Mesenchymal stem cell (in vitro differentiated cells and primary cell): ENCODE measurements around the gene SURF2.
"Not testable (repeated sequence)": the region's sequence is repeated elsewhere in the genome, so short reads cannot be mapped to it uniquely, and the experiment has no call there.

Source experiments
- DNase-seq: peaks from one replicate; pipeline ENCODE4 v3.0.0-alpha.2; 2013
- H2AFZ ChIP-seq: one replicate; pipeline ENCODE4 v1.6.1; 2013; ENCODE audit warnings: low read depth, mild to moderate bottlenecking, control low read depth, inconsistent platforms, low read length, moderate library complexity
- H2AK5ac ChIP-seq: 2 replicates; pipeline ENCODE4 v1.6.1; 2013; ENCODE audit warnings: low read length, moderate library complexity, mild to moderate bottlenecking, inconsistent platforms; ENCODE audit not compliant: severe bottlenecking
- H2BK120ac ChIP-seq: one replicate; pipeline ENCODE4 v1.6.1; 2013; ENCODE audit warnings: low read depth, mild to moderate bottlenecking, inconsistent platforms, low read length, moderate library complexity
- H2BK12ac ChIP-seq, 2 experiments: one replicate each; pipeline ENCODE4 v1.6.1; 2013; ENCODE audit warnings: inconsistent platforms in 2 of 2, low read length in 2 of 2, mild to moderate bottlenecking in 2 of 2, moderate library complexity in 2 of 2, control low read depth in 1 of 2
- H2BK15ac ChIP-seq: one replicate; pipeline ENCODE4 v1.6.1; 2013; ENCODE audit warnings: mild to moderate bottlenecking, low read depth, inconsistent platforms; ENCODE audit not compliant: poor library complexity, severe bottlenecking
- H2BK5ac ChIP-seq: 2 replicates; pipeline ENCODE4 v1.6.1; 2013; ENCODE audit warnings: low read depth, mild to moderate bottlenecking, low read length, control low read depth, inconsistent platforms; ENCODE audit not compliant: poor library complexity, severe bottlenecking
- H3K14ac ChIP-seq, 2 experiments: one replicate each; pipeline ENCODE4 v1.6.1; 2013; ENCODE audit warnings: inconsistent platforms in 2 of 2, low read length in 2 of 2, control low read depth in 1 of 2, mild to moderate bottlenecking in 1 of 2, moderate library complexity in 1 of 2
- H3K18ac ChIP-seq, 2 experiments: one replicate each; pipeline ENCODE4 v1.6.1; 2013; ENCODE audit warnings: inconsistent platforms in 2 of 2, low read length in 2 of 2, control low read depth in 1 of 2, low read depth in 1 of 2, mild to moderate bottlenecking in 1 of 2
- H3K23ac ChIP-seq, 2 experiments: one replicate each; pipeline ENCODE4 v1.6.1; 2013; ENCODE audit warnings: inconsistent platforms in 2 of 2, low read length in 2 of 2, mild to moderate bottlenecking in 2 of 2, moderate library complexity in 2 of 2, control low read depth in 1 of 2
- H3K27ac ChIP-seq: 2 replicates; pipeline ENCODE4 v1.5.1; 2013; ENCODE audit warnings: mild to moderate bottlenecking, moderate library complexity, low read length, control low read depth, inconsistent platforms; ENCODE audit not compliant: poor library complexity, severe bottlenecking
- H3K27me3 ChIP-seq, 2 experiments: 2 replicates each; pipeline versions ENCODE4 v1.6.1 to v1.7.0; 2013; ENCODE audit warnings: low read length in 2 of 2, mild to moderate bottlenecking in 2 of 2, moderate library complexity in 2 of 2, control low read depth in 1 of 2, inconsistent platforms in 1 of 2; ENCODE audit not compliant: control insufficient read depth in 1 of 2, insufficient read depth in 1 of 2
- H3K36me3 ChIP-seq, 2 experiments: 2 replicates each; pipeline versions ENCODE4 v1.6.1 to v1.7.0; 2013; ENCODE audit warnings: low read length in 2 of 2, control low read depth in 1 of 2, inconsistent platforms in 1 of 2, low read depth in 1 of 2, mild to moderate bottlenecking in 1 of 2; ENCODE audit not compliant: insufficient read depth in 2 of 2, control insufficient read depth in 1 of 2
- H3K4ac ChIP-seq, 2 experiments: one replicate each; pipeline ENCODE4 v1.6.1; 2013; ENCODE audit warnings: inconsistent platforms in 2 of 2, low read length in 2 of 2, mild to moderate bottlenecking in 2 of 2, moderate library complexity in 2 of 2, control low read depth in 1 of 2, low read depth in 1 of 2
- H3K4me1 ChIP-seq: 2 replicates; pipeline ENCODE4 v1.6.1; 2013; ENCODE audit warnings: low read depth, low read length, control low read depth; ENCODE audit not compliant: control insufficient read depth, insufficient read depth
- H3K4me2 ChIP-seq: 2 replicates; pipeline ENCODE4 v1.6.1; 2013; ENCODE audit warnings: low read length, mild to moderate bottlenecking, inconsistent platforms; ENCODE audit not compliant: poor library complexity, severe bottlenecking
- H3K4me3 ChIP-seq, 2 experiments: 2 replicates each; pipeline versions ENCODE4 v1.5.1 to v1.7.0; 2013; ENCODE audit warnings: low read length in 2 of 2, mild to moderate bottlenecking in 2 of 2, control low read depth in 1 of 2, low read depth in 1 of 2; ENCODE audit not compliant: insufficient read depth in 1 of 2
- H3K79me1 ChIP-seq: replicated peaks from 2 replicates; pipeline ENCODE4 v1.6.1; 2013; ENCODE audit warnings: mild to moderate bottlenecking, control low read depth, low read length, inconsistent platforms; ENCODE audit not compliant: poor library complexity, severe bottlenecking
- H3K9ac ChIP-seq: 2 replicates; pipeline ENCODE4 v1.7.0; 2013; ENCODE audit warnings: mild to moderate bottlenecking, low read length, moderate library complexity
- H3K9me3 ChIP-seq: 2 replicates; pipeline ENCODE4 v1.7.0; 2013; ENCODE audit warnings: mild to moderate bottlenecking, low read length; ENCODE audit not compliant: control insufficient read depth
- H4K8ac ChIP-seq: one replicate; pipeline ENCODE4 v1.6.1; 2013; ENCODE audit warnings: inconsistent platforms, mild to moderate bottlenecking, low read length, moderate library complexity
- H4K91ac ChIP-seq: one replicate; pipeline ENCODE4 v1.6.1; 2013; ENCODE audit warnings: mild to moderate bottlenecking, low read length, inconsistent platforms
- WGBS: methylation state at CpG from one replicate; pipeline ENCODE4 v1.1.7; 2013; ENCODE audit warnings: mixed read lengths; 5-methylcytosine and 5-hydroxymethylcytosine counted together

The SURF2 gene

GRCh38 chr9:133389562-133389961 lies 33.2 kb downstream of the SURF2 start:
- WGBS: 88% methylated on average over 11 of the region's 13 CpGs
- no peak overlapping the region for H3K4me3 ChIP-seq
- no peaks in the 10 kb centered on the region for H3K36me3 ChIP-seq
- H3K18ac ChIP-seq: no peak overlapping the region
- no peaks in the 10 kb centered on the region for H3K79me1 ChIP-seq
- H3K27ac ChIP-seq: no peak overlapping the region
- H2AK5ac ChIP-seq: no peak overlapping the region
- DNase-seq: no peak
- H3K4ac ChIP-seq: no peak overlapping the region
- no peak overlapping the region for H2BK5ac ChIP-seq
- H3K4me2 ChIP-seq: no peak overlapping the region
- peaks cover 13 to 26% of the 10 kb centered on the region in 2 experiments for H3K27me3 ChIP-seq
- no peak overlapping the region for H3K14ac ChIP-seq
- H2BK12ac ChIP-seq: no peak overlapping the region
- no peak overlapping the region for H2BK120ac ChIP-seq
- no peak overlapping the region for H3K9ac ChIP-seq
- H3K23ac ChIP-seq: no peak overlapping the region
- no peak overlapping the region for H4K8ac ChIP-seq
- no peaks in the 10 kb centered on the region for H3K4me1 ChIP-seq
- H2BK15ac ChIP-seq: no peak overlapping the region
- H2AFZ ChIP-seq: no peak overlapping the region
- no peaks in the 10 kb centered on the region for H3K9me3 ChIP-seq
- H4K91ac ChIP-seq: no peak overlapping the region

GRCh38 chr9:133390713-133391112 lies 34.4 kb downstream of the SURF2 start:
- H4K8ac ChIP-seq: no peak overlapping the region
- no peak for DNase-seq
- WGBS: 77% methylated on average over 7 of the region's 7 CpGs

GRCh38 chr9:133391449-133391848 lies 35.1 kb downstream of the SURF2 start:
- H3K14ac ChIP-seq, H3K4me2 ChIP-seq, H2BK12ac ChIP-seq, H3K9ac ChIP-seq, H3K36me3 ChIP-seq, H2BK15ac ChIP-seq, H3K9me3 ChIP-seq, H3K4me1 ChIP-seq, H2AFZ ChIP-seq, H3K18ac ChIP-seq, H4K8ac ChIP-seq, H3K27ac ChIP-seq, H2BK5ac ChIP-seq, H3K4ac ChIP-seq, DNase-seq, H2AK5ac ChIP-seq, H3K23ac ChIP-seq, H3K79me1 ChIP-seq, H3K4me3 ChIP-seq, H2BK120ac ChIP-seq, H4K91ac ChIP-seq: not testable (repeated sequence)
- peaks cover 25 to 43% of the 10 kb centered on the region in 2 experiments for H3K27me3 ChIP-seq
- no CpG with 5 or more reads among the region's 4 CpGs for WGBS

More at GRCh38 chr9:133390713-133391112, 34.4 kb downstream of the SURF2 start:
- Histone ChIP-seq H2AK5ac (no peak overlapping the region), H4K91ac (no peak overlapping the region), H3K27ac (no peak overlapping the region), H3K27me3 (peaks cover 24 to 37% of the 10 kb centered on the region in 2 experiments), H2BK5ac (no peak overlapping the region), H3K23ac (no peak overlapping the region), H3K36me3 (no peaks in the 10 kb centered on the region), H3K14ac (no peak overlapping the region), H3K9ac (no peak overlapping the region), H3K9me3 (no peaks in the 10 kb centered on the region), H3K4ac (no peak overlapping the region), H3K4me1 (no peaks in the 10 kb centered on the region), H3K4me3 (no peak overlapping the region), H3K79me1 (no peaks in the 10 kb centered on the region), H3K4me2 (no peak overlapping the region), H2BK120ac (no peak overlapping the region), H2AFZ (no peak overlapping the region), H2BK15ac (no peak overlapping the region), H3K18ac (no peak overlapping the region), H2BK12ac (no peak overlapping the region)

GRCh38 chr9:133392308-133392707 lies 36.0 kb downstream of the SURF2 start:
- not testable (repeated sequence) for DNase-seq, H3K4me3 ChIP-seq, H3K4me1 ChIP-seq, H3K4me2 ChIP-seq, H2BK12ac ChIP-seq, H3K14ac ChIP-seq, H2BK15ac ChIP-seq, H2BK5ac ChIP-seq, H2AFZ ChIP-seq, H3K27ac ChIP-seq, H2AK5ac ChIP-seq, H2BK120ac ChIP-seq, H4K91ac ChIP-seq, H3K9ac ChIP-seq, H4K8ac ChIP-seq, H3K36me3 ChIP-seq, H3K4ac ChIP-seq, H3K9me3 ChIP-seq, H3K79me1 ChIP-seq, H3K18ac ChIP-seq, H3K23ac ChIP-seq
- peaks cover 30 to 52% of the 10 kb centered on the region in 2 experiments for H3K27me3 ChIP-seq
- WGBS: 94% methylated on average over 3 of the region's 3 CpGs
